Measurements from ENCODE around the gene ETFRF1.

The ETFRF1 gene, protein sequence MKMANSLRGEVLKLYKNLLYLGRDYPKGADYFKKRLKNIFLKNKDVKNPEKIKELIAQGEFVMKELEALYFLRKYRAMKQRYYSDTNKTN

DNA sequence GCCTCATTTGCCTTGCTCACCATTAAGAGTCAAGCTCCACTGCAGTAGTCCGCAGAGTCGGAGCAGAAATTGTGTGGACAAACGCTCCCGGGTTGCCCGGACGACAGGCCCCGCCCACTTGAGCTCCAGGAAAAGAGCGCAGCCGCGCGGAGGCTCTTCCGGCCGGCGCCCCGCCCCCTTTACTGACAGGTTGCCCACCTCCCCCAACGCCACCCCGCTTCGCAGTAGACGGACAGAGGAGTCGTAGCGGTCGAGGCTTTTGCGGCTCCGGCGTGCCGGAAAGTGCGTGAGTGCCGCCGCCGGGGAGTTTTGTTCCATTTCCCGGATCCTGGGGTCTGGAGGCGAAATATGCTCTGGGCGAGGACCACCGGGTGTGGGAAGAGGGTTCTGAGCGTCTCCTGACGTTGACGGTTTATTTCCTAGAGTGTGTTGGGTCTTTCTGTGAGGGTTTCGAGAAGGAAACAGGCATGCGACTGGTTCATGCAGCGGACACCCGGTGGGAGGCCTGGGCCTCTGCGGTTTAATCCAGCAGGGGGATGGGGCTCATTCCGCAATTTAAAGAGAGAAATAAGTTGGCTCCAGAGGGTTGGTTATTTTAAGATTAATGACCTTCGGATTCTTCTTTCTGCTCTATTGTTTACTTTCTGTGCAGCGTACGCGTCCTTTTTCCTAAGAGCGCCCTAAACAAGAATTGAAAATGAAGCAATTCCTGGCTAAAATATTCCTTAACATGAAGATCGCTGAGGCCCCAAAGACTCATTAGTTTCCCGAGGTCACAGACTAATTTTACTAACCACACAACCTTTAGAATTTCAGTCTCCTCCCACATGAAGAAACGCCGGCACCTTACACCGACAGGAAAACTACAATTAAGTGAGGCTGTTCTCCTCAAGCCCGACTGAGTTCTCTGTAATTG is at the start of gene ETFRF1, which contains the start of gene DNAI7:
Gene ETFRF1 (plus strand): TSS at position 182 of the 916 bp plus-strand sequence. CDS start 8,720 bp downstream, outside the sequence.
Gene DNAI7 (minus strand): TSS at position 105 of the 916 bp plus-strand sequence. CDS start 82 bp downstream, at position 23.
- peak; percentile 87 to 91 for DNase-seq (ENCODE audit: low read depth in 1 of 2, low spot score in 1 of 2)

DNA sequence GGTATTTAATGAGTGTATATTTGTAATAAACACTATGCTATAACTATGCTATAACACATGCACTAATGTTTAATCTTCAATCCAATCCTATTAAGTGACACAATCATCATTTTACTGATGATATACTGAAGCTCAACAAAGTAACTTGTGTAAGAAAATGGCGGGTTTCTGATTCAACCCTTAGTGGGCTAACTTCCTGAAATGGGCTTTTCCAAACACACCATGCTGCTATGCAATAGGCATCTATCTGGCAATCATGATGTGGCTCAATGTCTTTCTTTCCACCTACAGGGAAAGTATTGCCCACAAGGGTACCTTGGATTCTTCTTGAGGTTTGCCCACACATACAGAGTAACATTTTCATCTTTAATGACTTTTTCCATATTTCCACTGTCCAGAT is 48.4 kb upstream of the ETFRF1 start:
- no peak for DNase-seq (ENCODE audit: low read depth in 1 of 2, low spot score in 1 of 2)

DNA sequence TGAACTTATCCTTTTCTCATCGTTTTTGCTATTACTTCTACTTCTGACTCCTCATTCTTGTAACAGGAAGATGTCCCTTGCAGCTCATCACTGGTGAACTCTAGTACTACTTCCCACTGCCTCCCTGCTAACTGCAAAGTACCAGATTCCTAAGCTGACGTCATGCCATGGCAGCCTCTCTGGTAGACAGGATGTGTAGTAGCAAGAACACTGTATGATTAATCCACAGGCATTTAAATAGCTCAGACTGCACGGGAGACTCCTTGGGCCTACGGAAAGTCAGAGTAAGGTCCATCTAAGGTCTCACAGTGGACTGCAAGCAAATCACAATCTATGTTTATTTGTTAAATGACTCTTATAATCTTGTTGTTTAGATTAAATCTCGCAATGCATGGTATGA is 43.6 kb upstream of the ETFRF1 start:
- DNase-seq (ENCODE audit: low read depth in 1 of 2, low spot score in 1 of 2), result no peak

DNA sequence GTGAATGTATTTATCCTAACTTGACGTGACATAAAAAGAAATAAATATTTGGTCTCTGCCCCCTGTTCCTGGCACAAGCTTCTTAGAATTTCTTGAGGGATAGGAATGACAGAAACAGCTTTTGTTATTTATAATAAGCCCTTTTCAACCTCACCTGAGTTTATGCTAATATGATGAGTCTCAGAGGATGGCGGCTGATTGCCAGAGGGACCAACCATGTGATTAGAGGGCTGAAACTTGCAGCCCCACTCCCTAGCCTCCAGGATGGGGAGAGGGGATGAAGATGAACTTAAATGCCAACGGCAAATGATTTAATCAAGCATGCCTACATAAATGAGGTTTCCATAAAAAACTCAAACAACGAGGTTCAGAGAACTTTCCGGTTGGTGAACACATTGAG is 43.0 kb upstream of the ETFRF1 start:
- DNase-seq (ENCODE audit: low read depth in 1 of 2, low spot score in 1 of 2), result no peak

- no peak for DNase-seq (ENCODE audit: low read depth in 1 of 2, low spot score in 1 of 2)
Measured at GRCh38 chr12:25155022-25155576, 39.9 kb upstream of the ETFRF1 start.

DNA sequence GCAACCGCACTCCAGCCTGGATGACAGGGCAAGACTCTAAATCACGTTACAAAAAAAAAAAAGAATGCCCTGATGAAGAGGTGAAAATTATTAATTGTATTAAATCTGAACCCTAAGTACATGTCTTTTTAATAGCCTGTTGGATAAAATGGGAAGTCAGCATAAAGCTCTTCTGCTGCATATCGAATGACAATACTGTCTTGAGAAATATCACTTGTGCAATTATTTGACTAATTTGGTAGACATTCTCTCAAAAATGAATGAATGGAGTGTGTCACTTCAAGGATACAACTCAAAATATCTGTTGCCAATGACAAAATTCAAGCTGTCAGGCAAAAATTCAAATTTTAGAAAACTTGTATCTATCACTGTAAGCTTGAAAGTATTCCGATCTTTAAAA is 39.0 kb upstream of the ETFRF1 start:
- no peak for DNase-seq (ENCODE audit: low read depth in 1 of 2, low spot score in 1 of 2)

- no peak for DNase-seq (ENCODE audit: low read depth in 1 of 2, low spot score in 1 of 2)
Measured at GRCh38 chr12:25162866-25163265, 32.2 kb upstream of the ETFRF1 start.

DNA sequence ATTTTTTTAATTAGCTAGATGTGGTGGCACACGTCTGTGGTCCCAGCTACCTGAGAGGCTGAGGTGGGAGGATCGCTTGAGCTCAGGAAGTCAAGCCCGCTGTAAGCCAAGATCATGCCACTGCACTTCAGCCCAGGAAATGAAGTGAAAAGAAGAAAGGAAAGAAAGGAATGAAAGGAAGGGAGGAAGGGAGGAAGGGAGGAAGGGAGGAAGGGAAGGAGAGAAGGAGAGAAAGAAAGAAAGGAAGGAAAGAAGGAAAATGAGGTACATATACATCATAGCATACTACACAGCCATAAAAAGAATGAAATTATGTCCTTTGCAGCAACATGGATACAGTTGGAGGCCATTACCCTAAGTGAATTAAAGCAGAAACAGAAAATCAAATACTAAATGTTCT is 12.3 kb upstream of the ETFRF1 start:
- no peak for DNase-seq (ENCODE audit: low read depth in 1 of 2, low spot score in 1 of 2)

GRCh38 chr12:25184132-25184531 is 10.9 kb upstream of the ETFRF1 start:
- DNase-seq (ENCODE audit: low read depth in 1 of 2, low spot score in 1 of 2), result no peak

- no peak for DNase-seq (ENCODE audit: low read depth in 1 of 2, low spot score in 1 of 2)
Measured at GRCh38 chr12:25186038-25186787, 8.8 kb upstream of the ETFRF1 start.

GRCh38 chr12:25186788-25187402 is 8.1 kb upstream of the ETFRF1 start:
- no peak for DNase-seq (ENCODE audit: low read depth in 1 of 2, low spot score in 1 of 2)

DNA sequence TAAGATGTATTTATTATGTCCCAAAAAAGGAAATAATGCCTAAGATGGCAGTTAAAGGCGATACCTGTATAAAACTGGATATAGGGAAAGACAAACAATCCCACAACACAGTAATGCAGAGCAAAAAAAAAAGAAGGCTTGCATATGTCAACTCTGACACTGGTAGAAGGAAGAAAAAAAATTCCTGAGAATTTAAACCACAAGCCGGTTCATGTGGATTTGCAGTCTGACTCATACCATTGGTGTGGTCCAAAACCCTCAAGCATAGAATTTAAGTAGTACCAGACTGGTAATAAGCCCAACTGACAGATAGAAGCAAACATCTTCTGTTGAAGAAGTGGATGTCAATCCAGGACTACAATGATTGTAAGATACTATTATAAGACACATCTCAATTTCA is 7.3 kb upstream of the ETFRF1 start:
- DNase-seq (ENCODE audit: low read depth in 1 of 2, low spot score in 1 of 2), result no peak

- DNase-seq (ENCODE audit: low read depth in 1 of 2, low spot score in 1 of 2), result no peak
Measured at GRCh38 chr12:25189656-25190055, 5.4 kb upstream of the ETFRF1 start.

GRCh38 chr12:25190793-25191192 is 4.2 kb upstream of the ETFRF1 start:
- DNase-seq (ENCODE audit: low read depth in 1 of 2, low spot score in 1 of 2), result no peak

GRCh38 chr12:25194214-25194613 is 823 bp upstream of the ETFRF1 start:
- no peak for DNase-seq (ENCODE audit: low read depth in 1 of 2, low spot score in 1 of 2)

GRCh38 chr12:25194722-25195055 is 348 bp upstream of the ETFRF1 start:
- no peak for DNase-seq (ENCODE audit: low read depth in 1 of 2, low spot score in 1 of 2)

DNA sequence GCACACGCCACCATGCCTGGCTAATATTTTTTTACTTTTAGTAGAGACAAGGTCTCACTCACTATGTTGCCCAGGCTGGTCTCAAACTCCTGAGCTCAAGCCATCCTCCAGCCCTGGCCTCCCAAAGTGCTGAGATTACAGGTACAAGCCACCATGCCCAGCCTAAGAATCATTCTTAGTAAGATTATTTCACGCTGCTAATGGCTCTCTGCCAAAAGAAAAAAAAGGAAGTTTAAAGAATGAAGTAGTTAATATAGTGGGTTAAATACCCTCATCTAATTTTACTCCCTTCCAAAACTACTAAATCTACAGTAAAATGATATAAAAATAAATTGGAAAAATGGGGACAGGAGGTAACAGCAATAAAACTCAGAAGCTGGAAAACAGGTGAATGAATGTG is 2.6 kb downstream of the ETFRF1 start:
- no peak for DNase-seq (ENCODE audit: low read depth in 1 of 2, low spot score in 1 of 2)

DNA sequence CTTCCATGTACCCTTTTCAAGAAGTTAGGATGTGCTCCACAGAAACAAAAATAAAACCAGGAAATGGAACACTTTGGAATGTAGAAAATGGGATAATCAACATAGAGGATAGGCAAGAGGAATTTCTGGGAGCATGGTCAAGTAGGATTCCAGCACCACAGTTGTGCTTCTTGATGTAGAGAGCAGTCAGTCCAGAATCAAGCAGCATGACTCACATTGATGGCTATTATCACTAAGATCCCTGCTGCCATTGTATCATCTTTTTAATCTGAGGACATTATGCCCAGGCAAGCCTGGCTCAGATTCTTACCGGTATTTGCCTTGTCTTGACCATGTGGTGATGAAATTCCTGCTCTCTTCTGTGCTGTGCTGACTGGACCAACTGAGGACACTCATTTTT is 5.7 kb downstream of the ETFRF1 start:
- DNase-seq (ENCODE audit: low read depth in 1 of 2, low spot score in 1 of 2), result no peak

DNA sequence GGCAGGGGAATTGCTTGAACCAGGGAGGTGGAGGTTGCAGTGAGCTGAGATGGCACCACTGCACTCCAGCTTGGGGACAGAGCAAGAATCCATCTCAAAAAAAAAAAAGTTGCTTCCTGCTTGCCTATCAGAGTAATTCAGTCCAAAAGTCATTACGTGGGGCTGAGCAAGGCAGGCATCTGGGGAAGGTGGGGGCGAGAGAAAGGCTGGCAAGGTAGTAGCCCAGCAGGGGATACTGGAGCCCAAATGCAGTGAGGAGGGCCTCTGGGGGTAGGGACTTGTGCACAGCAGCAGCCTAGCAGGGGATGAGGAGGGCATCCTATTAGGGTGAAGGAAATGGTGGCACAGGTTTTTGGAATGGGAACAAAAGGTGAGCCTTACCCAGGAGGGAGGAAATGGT is 7.1 kb downstream of the ETFRF1 start:
- no peak for DNase-seq (ENCODE audit: low read depth in 1 of 2, low spot score in 1 of 2)

DNA sequence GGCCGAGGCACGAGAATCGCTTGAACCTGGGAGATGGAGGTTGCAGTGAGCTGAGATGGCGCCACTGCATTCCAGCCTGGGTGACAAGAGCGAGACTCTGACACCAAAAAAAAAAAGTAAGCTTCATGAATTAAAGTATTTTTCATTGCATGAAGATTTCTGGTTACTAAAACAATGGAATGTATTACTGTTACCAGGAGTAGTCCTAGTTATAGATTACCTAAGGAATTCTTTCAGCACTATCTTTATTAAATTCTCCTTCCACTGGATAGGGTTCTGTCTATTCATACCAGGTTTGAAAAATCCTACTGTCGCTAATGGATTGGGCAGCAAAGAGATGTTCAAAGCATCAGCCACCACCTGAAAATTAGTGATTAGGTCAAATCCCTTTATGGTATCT is 12.4 kb downstream of the ETFRF1 start:
- DNase-seq (ENCODE audit: low read depth in 1 of 2, low spot score in 1 of 2), result no peak

- no peak for DNase-seq (ENCODE audit: low read depth in 1 of 2, low spot score in 1 of 2)
Measured at GRCh38 chr12:25207846-25208245, 12.8 kb downstream of the ETFRF1 start.

All from activated T-helper 1 cell treated with anti-CD3 and anti-CD28 coated beads, Interleukin-2, amount 50 U/mL, for 16 hours (primary cell).